Upper lobe of left lung (tissue), 4 donors: ENCODE data around the gene GLRX5.

Experiments
- EP300 ChIP-seq, 4 donors: sonication (generic); formaldehyde crosslinking; IDR thresholded peaks; one replicate each; pipeline ENCODE4 v1.5.1; 2017; ENCODE audit warnings: antibody characterized with exemption in 4 of 4, control low read depth in 2 of 4
- POLR2A ChIP-seq, 4 donors: fragments of 450-650 bp; IDR thresholded peaks; one replicate each; pipeline ENCODE4 v1.5.1; 2016 to 2017; ENCODE audit warnings: antibody characterized with exemption in 4 of 4, mild to moderate bottlenecking in 2 of 4
- POLR2AphosphoS5 ChIP-seq, 2 donors: sonication (generic); formaldehyde crosslinking; IDR thresholded peaks; one replicate each; pipeline ENCODE4 v1.5.1; 2017; ENCODE audit warnings: antibody characterized with exemption in 2 of 2
- TF ChIP-seq, protein P1 (sequence below), 6 experiments: fragments of 450-650 bp in 4 of 6; fragments of 200-600 bp in 2 of 6; sonication (generic) in 2 of 6; IDR thresholded peaks; one replicate each; pipeline ENCODE4 v1.5.1; 2016 to 2019; ENCODE audit warnings: antibody characterized with exemption in 6 of 6

DNA sequence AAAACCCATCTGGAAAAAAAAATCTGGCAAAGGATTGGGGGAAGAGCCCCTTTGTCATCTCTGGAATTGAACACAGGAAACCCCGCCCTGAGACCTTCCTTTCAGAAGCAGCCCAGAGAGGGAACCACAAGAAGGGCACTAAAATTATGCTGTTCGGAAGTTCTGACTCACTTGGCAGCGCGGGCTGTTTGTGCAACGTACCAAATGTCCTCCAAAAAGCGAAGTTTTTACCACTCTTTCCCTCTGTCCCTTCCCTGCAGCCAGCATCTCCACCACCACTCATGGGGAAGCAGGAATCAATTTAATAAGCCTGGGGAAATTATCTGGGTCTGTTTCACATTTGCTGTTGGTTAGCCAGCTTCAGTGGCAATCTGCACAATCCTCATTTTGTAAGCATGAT, 15.2 kb upstream of the GLRX5 start:
- no peak for TF ChIP-seq POLR2A (IDR thresholded peaks at IDR 0.05)
- TF ChIP-seq, protein P1, sequence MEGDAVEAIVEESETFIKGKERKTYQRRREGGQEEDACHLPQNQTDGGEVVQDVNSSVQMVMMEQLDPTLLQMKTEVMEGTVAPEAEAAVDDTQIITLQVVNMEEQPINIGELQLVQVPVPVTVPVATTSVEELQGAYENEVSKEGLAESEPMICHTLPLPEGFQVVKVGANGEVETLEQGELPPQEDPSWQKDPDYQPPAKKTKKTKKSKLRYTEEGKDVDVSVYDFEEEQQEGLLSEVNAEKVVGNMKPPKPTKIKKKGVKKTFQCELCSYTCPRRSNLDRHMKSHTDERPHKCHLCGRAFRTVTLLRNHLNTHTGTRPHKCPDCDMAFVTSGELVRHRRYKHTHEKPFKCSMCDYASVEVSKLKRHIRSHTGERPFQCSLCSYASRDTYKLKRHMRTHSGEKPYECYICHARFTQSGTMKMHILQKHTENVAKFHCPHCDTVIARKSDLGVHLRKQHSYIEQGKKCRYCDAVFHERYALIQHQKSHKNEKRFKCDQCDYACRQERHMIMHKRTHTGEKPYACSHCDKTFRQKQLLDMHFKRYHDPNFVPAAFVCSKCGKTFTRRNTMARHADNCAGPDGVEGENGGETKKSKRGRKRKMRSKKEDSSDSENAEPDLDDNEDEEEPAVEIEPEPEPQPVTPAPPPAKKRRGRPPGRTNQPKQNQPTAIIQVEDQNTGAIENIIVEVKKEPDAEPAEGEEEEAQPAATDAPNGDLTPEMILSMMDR (IDR thresholded peaks at IDR 0.05) = no peak
- peak in 1 of 4 donors; percentile 55 for TF ChIP-seq EP300 (IDR thresholded peaks at IDR 0.05)
- peak; percentile 66 to 82 for TF ChIP-seq POLR2AphosphoS5 (IDR thresholded peaks at IDR 0.05)
